HepG2 (cell line): ENCODE measurements around the gene ATP11C. TPM values are rescaled to one million over a fixed set of nuclear protein-coding genes. Genes with fewer than 3 reads are reported as not detected.
"Not testable (repeated sequence)": the region's sequence is repeated elsewhere in the genome, so short reads cannot be mapped to it uniquely, and the experiment has no call there.

ENCODE experiments used
- ATAC-seq: fragments of 200-7000 bp; cut with Tn5 transposase; 3 replicates; pipeline ENCODE4 v1.9.1; 2020; ENCODE audit warnings: mild to moderate bottlenecking, moderate library complexity
- BruUV-seq: library from RNA; stranded (reverse); fragments of 400-500 nt; replicated peaks from 2 replicates; lab custom pipeline; 2021; lab: Mats Ljungman, UMichigan
- CTCF ChIA-PET: fragments of 300-600 bp; formaldehyde crosslinking; extraction: SDS; loops from one replicate; lab custom pipeline; 2021; ENCODE audit warnings: low total read pairs, inconsistent platforms, low intra/inter-chr PET ratio; lab: Yijun Ruan, JAX
- POLR2A ChIA-PET: fragments of 350-600 bp; sonication (Branson Sonifier 250); formaldehyde crosslinking; loops from one replicate; lab custom pipeline; 2020; ENCODE audit warnings: antibody characterized with exemption, inconsistent platforms; lab: Yijun Ruan, JAX
- DNase-seq: peaks from one replicate; pipeline ENCODE4 v3.0.0-alpha.2; 2015; ENCODE audit warnings: low spot score
- FAIRE-seq: peaks from 3 replicates; lab custom pipeline; 2011; peaks lifted over from hg19 to GRCh38; lab: Jason Lieb, UNC
- H2AFZ ChIP-seq: one replicate; pipeline ENCODE4 v1.6.1; 2011; ENCODE audit warnings: low read length, inconsistent platforms
- H3K27ac ChIP-seq: fragments of 300-600 bp; 3 replicates; pipeline ENCODE4 v1.8.0; 2011; ENCODE audit warnings: mixed run types, mild to moderate bottlenecking, mixed read lengths, low read length, inconsistent platforms; ENCODE audit not compliant: insufficient read depth; ENCODE audit errors: extremely low read length
- H3K27me3 ChIP-seq, 2 experiments: fragments of 200-600 bp in 1 of 2; 2 replicates in 1 of 2; 3 replicates in 1 of 2; pipeline versions ENCODE4 v1.6.0 to v1.8.0; 2011; ENCODE audit warnings: low read length in 2 of 2, mild to moderate bottlenecking in 2 of 2, moderate library complexity in 2 of 2, inconsistent platforms in 1 of 2; ENCODE audit not compliant: insufficient read depth in 2 of 2, control insufficient read depth in 1 of 2
- H3K36me3 ChIP-seq, 2 experiments: fragments of 200-600 bp in 1 of 2; replicated peaks in 1 of 2; 2 replicates in 1 of 2; 3 replicates in 1 of 2; pipeline versions ENCODE4 v1.5.1 to v1.8.0; 2011; ENCODE audit warnings: low read length in 2 of 2, inconsistent platforms in 1 of 2; ENCODE audit not compliant: insufficient read depth in 2 of 2, control insufficient read depth in 1 of 2
- H3K4me1 ChIP-seq: 2 replicates; pipeline ENCODE4 v1.5.1; 2012; ENCODE audit warnings: low read length, inconsistent platforms; ENCODE audit not compliant: insufficient read depth
- H3K4me2 ChIP-seq: 2 replicates; pipeline ENCODE4 v1.6.0; 2011; ENCODE audit warnings: low read depth, low read length, inconsistent platforms
- H3K4me3 ChIP-seq, 3 experiments: fragments of 200-600 bp in 1 of 3; sonication (generic), shearing (Covaris generic) in 1 of 3; replicated peaks in 1 of 3; 2 replicates each; pipeline ENCODE4 v1.5.1; 2011 to 2016; ENCODE audit warnings: low read length in 3 of 3, inconsistent platforms in 2 of 3, low read depth in 2 of 3, mild to moderate bottlenecking in 2 of 3, control low read depth in 1 of 3, mixed read lengths in 1 of 3; ENCODE audit not compliant: insufficient read depth in 1 of 3
- H3K79me2 ChIP-seq: one replicate; pipeline ENCODE4 v1.6.1; 2011; ENCODE audit warnings: low read length, inconsistent platforms; ENCODE audit not compliant: insufficient read depth
- H3K9ac ChIP-seq: 2 replicates; pipeline ENCODE4 v1.6.0; 2011; ENCODE audit warnings: mild to moderate bottlenecking, low read depth, low read length, inconsistent platforms; ENCODE audit not compliant: insufficient read depth
- H3K9me3 ChIP-seq: 2 replicates; pipeline ENCODE4 v1.5.1; 2012; ENCODE audit warnings: mild to moderate bottlenecking, low read length
- H4K20me1 ChIP-seq: 2 replicates; pipeline ENCODE4 v1.6.0; 2011; ENCODE audit warnings: inconsistent platforms, mild to moderate bottlenecking, low read length, moderate library complexity; ENCODE audit not compliant: insufficient read depth
- HES4 ChIP-seq: sonication (generic); formaldehyde crosslinking; IDR thresholded peaks from 2 replicates; pipeline ENCODE4 v1.9.0; 2021; ENCODE audit warnings: mild to moderate bottlenecking, missing genetic modification reagents, borderline replicate concordance
- KLF11 ChIP-seq: IDR thresholded peaks from 2 replicates; pipeline ENCODE4 v1.6.1; 2016; ENCODE audit warnings: missing compliant biosample characterization
- WGBS: methylation state at CpG from one replicate; pipeline ENCODE4 v1.1.6; 2017; ENCODE audit warnings: low lambda C conversion rate; 5-methylcytosine and 5-hydroxymethylcytosine counted together
- in situ Hi-C: cut with HindIII; loops from 2 replicates; pipeline ENCODE4 v1.10.0; 2017; ENCODE audit warnings: low pct_unique_long_range_greater_than_20kb; ENCODE audit not compliant: extremely low pct_ligation_motif_present
- intact Hi-C: fragments of 100-400 bp; cut with micrococcal nuclease; formaldehyde crosslinking; loops from one replicate; pipeline ENCODE4 v1.10.0; 2022; ENCODE audit not compliant: unreplicated experiment
- polyA plus RNA-seq, 8 experiments: library from polyadenylated mRNA; depleted of rRNA in 3 of 8; stranded (reverse) in 7 of 8; unstranded in 1 of 8; fragments of >200 nt; fragmentation: Illumina TruSeq in 4 of 8; extraction: Trizol in 4 of 8; gene quantifications; 2 replicates each; pipeline versions ENCODE4 v1.2.1 to v1.2.3, GENCODE V29; 2011 to 2016; ENCODE audit warnings: low read depth in 4 of 8, missing spikeins in 1 of 8, mixed read lengths in 1 of 8; ENCODE audit not compliant: insufficient read depth in 1 of 8
- total RNA-seq, 5 experiments: library from RNA; depleted of rRNA; stranded (reverse); fragments of >200 nt; fragmentation: Illumina TruSeq; extraction: Trizol; gene quantifications; 2 replicates each; pipeline ENCODE4 v1.2.3, GENCODE V29; 2016; ENCODE audit warnings: low read depth in 1 of 5

Gene ATP11C
- total and polyA plus RNA-seq, 2 of the 13 experiments (the other 11 are each of a cell fraction or from before 2014, with no cell fraction given) = 8.5 to 16.9 TPM

- Histone ChIP-seq H3K4me1 (no peaks in the 10 kb centered on the region), H3K9me3 (no peaks in the 10 kb centered on the region), H3K27ac (no peak overlapping the region), H3K27me3 (no peaks in the 10 kb centered on the region), H4K20me1 (no peaks in the 10 kb centered on the region), H3K4me2 (no peak overlapping the region), H3K36me3 (no peaks in the 10 kb centered on the region), H3K79me2 (no peaks in the 10 kb centered on the region), H3K9ac (no peak overlapping the region), H3K4me3 (no peak overlapping the region), H2AFZ (no peak overlapping the region)
- DNase-seq (no peak), FAIRE-seq (no peak), ATAC-seq (no peak)
- ChIA-PET POLR2A (no interaction called here), CTCF (no interaction called here)
- in situ Hi-C loops (no loop called here), intact Hi-C loops (no loop called here)
- 97% methylated on average over 8 of the region's 8 CpGs for WGBS
- BruUV-seq = no TSS peak
- TF ChIP-seq HES4 (no peak), KLF11 (CRISPR knock-in tag) (no peak)
Observed at GRCh38 chrX:139842326-139843185, 90.3 kb downstream of the ATP11C start.

GRCh38 chrX:139836335-139836734, 96.5 kb downstream of the ATP11C start:
- H3K79me2 ChIP-seq, H3K27me3 ChIP-seq, CTCF ChIA-PET, H3K36me3 ChIP-seq, H4K20me1 ChIP-seq, POLR2A ChIA-PET, H3K27ac ChIP-seq, H3K4me3 ChIP-seq, H3K9me3 ChIP-seq, intact Hi-C loops, in situ Hi-C loops, H2AFZ ChIP-seq, FAIRE-seq, ATAC-seq, H3K9ac ChIP-seq, BruUV-seq: not testable (repeated sequence)
- Histone ChIP-seq H3K4me2 (0 out of 2 replicates have a peak overlapping the region, but pooled peaks have one; percentile 18), H3K4me1 (peaks cover 12% of the 10 kb centered on the region)
- DNase-seq = peak; percentile 0
- WGBS = 49% methylated on average over 5 of the region's 5 CpGs
